ENCODE results near the gene POU2AF3.
"Not testable (repeated sequence)": the region's sequence is repeated elsewhere in the genome, so short reads cannot be mapped to it uniquely, and the experiment has no call there.

Gene POU2AF3

GRCh38 chr11:111298413-111299100 is at the start of gene POU2AF3:
Gene POU2AF3, plus strand, starts transcription at chr11:111298546. Its CDS starts 36 bp downstream, at chr11:111298582.
- DNase-seq: no peak

GRCh38 chr11:111250936-111251335 is 47.4 kb upstream of the POU2AF3 start:
- no peak for DNase-seq

- DNase-seq: no peak
These were observed 45.2 kb upstream of the POU2AF3 start for GRCh38 chr11:111253131-111253530.

- DNase-seq: no peak
These were observed 44.7 kb upstream of the POU2AF3 start for GRCh38 chr11:111253630-111254029.

- no peak for DNase-seq
These were observed 40.3 kb upstream of the POU2AF3 start for GRCh38 chr11:111258046-111258445.

- no peak for DNase-seq
These were observed 38.5 kb upstream of the POU2AF3 start for GRCh38 chr11:111259896-111260295.

GRCh38 chr11:111260811-111261210 is 37.5 kb upstream of the POU2AF3 start:
- no peak for DNase-seq

GRCh38 chr11:111264646-111265045 is 33.7 kb upstream of the POU2AF3 start:
- DNase-seq: no peak

GRCh38 chr11:111265421-111265820 is 32.9 kb upstream of the POU2AF3 start:
- DNase-seq: no peak

GRCh38 chr11:111268303-111268702 is 30.0 kb upstream of the POU2AF3 start:
- not testable (repeated sequence) for DNase-seq

- no peak for DNase-seq
These were observed 29.0 kb upstream of the POU2AF3 start for GRCh38 chr11:111269146-111269868.

- no peak for DNase-seq
These were observed 25.9 kb upstream of the POU2AF3 start for GRCh38 chr11:111272420-111272819.

- no peak for DNase-seq
These were observed 15.7 kb upstream of the POU2AF3 start for GRCh38 chr11:111282562-111283075.

- DNase-seq: no peak
These were observed 14.3 kb upstream of the POU2AF3 start for GRCh38 chr11:111283945-111284481.

GRCh38 chr11:111285189-111286091 is 12.9 kb upstream of the POU2AF3 start:
- no peak for DNase-seq

- DNase-seq: no peak
These were observed 6.6 kb upstream of the POU2AF3 start for GRCh38 chr11:111291764-111292163.

GRCh38 chr11:111292408-111292807 is 5.9 kb upstream of the POU2AF3 start:
- not testable (repeated sequence) for DNase-seq

GRCh38 chr11:111296196-111296595 is 2.1 kb upstream of the POU2AF3 start:
- no peak for DNase-seq

GRCh38 chr11:111297696-111298095 is 650 bp upstream of the POU2AF3 start:
- no peak for DNase-seq

- no peak for DNase-seq
These were observed 1.0 kb downstream of the POU2AF3 start for GRCh38 chr11:111299101-111300026.

- no peak for DNase-seq
These were observed 2.2 kb downstream of the POU2AF3 start for GRCh38 chr11:111300569-111300968.
